Smooth muscle cell (in vitro differentiated cells): ENCODE measurements around the gene ACOT7. TPM values are rescaled to one million over a fixed set of nuclear protein-coding genes. Genes with fewer than 3 reads are reported as not detected.

Experiments
- DNase-seq: peaks from one replicate; lab custom pipeline; 2025; ENCODE audit not compliant: unreplicated experiment; lab: John Stamatoyannopoulos, UW
- H2AFZ ChIP-seq: fragments of 200-600 bp; sonication (generic); 2 replicates; pipeline ENCODE4 v1.6.0; 2016; ENCODE audit warnings: antibody characterized with exemption, low read depth, mild to moderate bottlenecking
- H3F3A ChIP-seq: fragments of 200-600 bp; sonication (generic); 2 replicates; pipeline ENCODE4 v1.6.0; 2017; ENCODE audit warnings: antibody characterized with exemption, low read depth
- H3K27ac ChIP-seq: fragments of 200-600 bp; sonication (generic); 2 replicates; pipeline ENCODE4 v1.5.1; 2016; ENCODE audit warnings: low read depth, mild to moderate bottlenecking
- H3K27me3 ChIP-seq: fragments of 200-600 bp; sonication (generic); 2 replicates; pipeline ENCODE4 v1.6.1; 2016; ENCODE audit warnings: low read depth, mild to moderate bottlenecking
- H3K36me3 ChIP-seq: fragments of 200-600 bp; sonication (generic); 2 replicates; pipeline ENCODE4 v1.5.1; 2016; ENCODE audit warnings: low read depth
- H3K4me1 ChIP-seq: fragments of 200-600 bp; sonication (generic); 2 replicates; pipeline ENCODE4 v1.5.1; 2016; ENCODE audit warnings: low read depth
- H3K4me2 ChIP-seq: fragments of 200-600 bp; sonication (generic); 2 replicates; pipeline ENCODE4 v1.6.0; 2016; ENCODE audit warnings: mild to moderate bottlenecking
- H3K4me3 ChIP-seq: fragments of 200-600 bp; sonication (generic); 2 replicates; pipeline ENCODE4 v1.5.1; 2016; ENCODE audit warnings: mild to moderate bottlenecking
- H3K79me2 ChIP-seq: fragments of 200-600 bp; sonication (generic); 2 replicates; pipeline ENCODE4 v1.6.0; 2016; ENCODE audit warnings: low read depth, mild to moderate bottlenecking
- H3K9ac ChIP-seq: fragments of 200-600 bp; sonication (generic); 2 replicates; pipeline ENCODE4 v1.6.0; 2016; ENCODE audit warnings: low read depth
- H3K9me3 ChIP-seq: fragments of 200-600 bp; sonication (generic); replicated peaks from 2 replicates; pipeline ENCODE4 v1.5.1; 2016; ENCODE audit warnings: low read depth
- H4K20me1 ChIP-seq: fragments of 200-600 bp; sonication (generic); 2 replicates; pipeline ENCODE4 v1.6.0; 2016; ENCODE audit warnings: low read depth
- CTCF ChIP-seq: fragments of 200-600 bp; sonication (generic); IDR thresholded peaks from 2 replicates; pipeline ENCODE4 v1.5.1; 2017; ENCODE audit warnings: borderline replicate concordance, mild to moderate bottlenecking, antibody characterized with exemption; ENCODE audit not compliant: insufficient read depth, poor library complexity, severe bottlenecking
- WGBS: methylation state at CpG from one replicate; pipeline ENCODE4 v1.1.7; 2016; ENCODE audit warnings: low lambda C conversion rate; 5-methylcytosine and 5-hydroxymethylcytosine counted together
- polyA plus RNA-seq: library from polyadenylated mRNA; unstranded; fragments of >200 nt; fragmentation: Nextera tagmentation; extraction: Ambion mirVana; gene quantifications from 2 replicates; pipeline ENCODE4 v1.2.1, GENCODE V29; 2016
- total RNA-seq: library from RNA; depleted of rRNA; stranded (reverse); fragments of >200 nt; gene quantifications from 2 replicates; pipeline ENCODE4 v1.2.3, GENCODE V29; 2014

ACOT7 gene
- total and polyA plus RNA-seq, 2 experiments from 2014 or later = 19.5 to 53.8 TPM

- 87% methylated on average over 6 of the region's 6 CpGs for WGBS
- Histone ChIP-seq H3K9me3 (no peaks in the 10 kb centered on the region), H3K27ac (no peak overlapping the region), H3F3A (no peaks in the 10 kb centered on the region), H2AFZ (no peak overlapping the region), H3K27me3 (peaks cover 73% of the 10 kb centered on the region), H3K9ac (no peak overlapping the region), H4K20me1 (no peaks in the 10 kb centered on the region), H3K36me3 (no peaks in the 10 kb centered on the region), H3K79me2 (no peaks in the 10 kb centered on the region), H3K4me2 (no peak overlapping the region), H3K4me3 (no peak overlapping the region), H3K4me1 (peaks cover 7% of the 10 kb centered on the region)
- no peak for DNase-seq
- TF ChIP-seq CTCF = no peak
Measured at GRCh38 chr1:6425658-6426057, 32.1 kb upstream of the ACOT7 start.

- Histone ChIP-seq H3K9ac (no peak within 1 kb of the TSS), H3K36me3 (no peaks in the 10 kb centered on the region), H3F3A (no peaks in the 10 kb centered on the region), H3K4me3 (no peak within 1 kb of the TSS), H3K79me2 (no peaks in the 10 kb centered on the region), H4K20me1 (no peaks in the 10 kb centered on the region), H3K9me3 (no peaks in the 10 kb centered on the region), H2AFZ (no peak within 1 kb of the TSS), H3K27ac (no peak within 1 kb of the TSS), H3K4me2 (peak within 1 kb of the TSS; percentile 44), H3K27me3 (peaks cover 76% of the 10 kb centered on the region), H3K4me1 (peaks cover 8% of the 10 kb centered on the region)
- TF ChIP-seq CTCF = no peak
- DNase-seq = no peak
- 12% methylated on average over 77 of the region's 99 CpGs for WGBS
Measured at GRCh38 chr1:6424619-6425593, 31.3 kb upstream of the ACOT7 start, which contains the start of gene ESPN. Gene ESPN (plus strand): TSS chr1:6424776. CDS start chr1:6424956, 180 bp downstream.

- Histone ChIP-seq H3K9ac (no peak overlapping the region), H3K4me3 (no peak overlapping the region), H3K9me3 (no peaks in the 10 kb centered on the region), H3K27me3 (peaks cover 85% of the 10 kb centered on the region), H3F3A (no peaks in the 10 kb centered on the region), H2AFZ (no peak overlapping the region), H4K20me1 (no peaks in the 10 kb centered on the region), H3K27ac (no peak overlapping the region), H3K4me2 (no peak overlapping the region), H3K79me2 (no peaks in the 10 kb centered on the region), H3K36me3 (no peaks in the 10 kb centered on the region), H3K4me1 (peaks cover 15% of the 10 kb centered on the region)
- DNase-seq = no peak
- TF ChIP-seq CTCF = no peak
- WGBS = 12% methylated on average over 32 of the region's 35 CpGs
Measured at GRCh38 chr1:6424000-6424565, 30.5 kb upstream of the ACOT7 start.
